Measurements from ENCODE around the gene CCDC9B.

The CCDC9B gene

GRCh38 chr15:40296561-40297230 is 44.0 kb downstream of the CCDC9B start:
- peaks cover 25% of the 10 kb centered on the region for H3K27me3 ChIP-seq (ENCODE audit: control insufficient read depth, insufficient read depth, low read length)
- no peak overlapping the region for H3K4me3 ChIP-seq (ENCODE audit: low read depth, low read length)
- H3K36me3 ChIP-seq (ENCODE audit: control insufficient read depth, insufficient read depth, low read length): no peaks in the 10 kb centered on the region
- H3K9me3 ChIP-seq (ENCODE audit: control insufficient read depth, insufficient read depth, low read length): no peaks in the 10 kb centered on the region
- no peaks in the 10 kb centered on the region for H3K4me1 ChIP-seq (ENCODE audit: control insufficient read depth, insufficient read depth, low read length)
- no peak overlapping the region for H3K9ac ChIP-seq (ENCODE audit: low read depth, low read length)

- H3K36me3 ChIP-seq (ENCODE audit: control insufficient read depth, insufficient read depth, low read length): no peaks in the 10 kb centered on the region
- H3K9ac ChIP-seq (ENCODE audit: low read depth, low read length): no peak overlapping the region
- H3K4me3 ChIP-seq (ENCODE audit: low read depth, low read length): no peak overlapping the region
- H3K4me1 ChIP-seq (ENCODE audit: control insufficient read depth, insufficient read depth, low read length): no peaks in the 10 kb centered on the region
- H3K27me3 ChIP-seq (ENCODE audit: control insufficient read depth, insufficient read depth, low read length): peaks cover 29% of the 10 kb centered on the region
- no peaks in the 10 kb centered on the region for H3K9me3 ChIP-seq (ENCODE audit: control insufficient read depth, insufficient read depth, low read length)
Observed at GRCh38 chr15:40295877-40296560, 44.7 kb downstream of the CCDC9B start.

GRCh38 chr15:40295297-40295696 is 45.4 kb downstream of the CCDC9B start:
- no peak overlapping the region for H3K9ac ChIP-seq (ENCODE audit: low read depth, low read length)
- no peak overlapping the region for H3K4me3 ChIP-seq (ENCODE audit: low read depth, low read length)
- H3K36me3 ChIP-seq (ENCODE audit: control insufficient read depth, insufficient read depth, low read length): no peaks in the 10 kb centered on the region
- no peaks in the 10 kb centered on the region for H3K9me3 ChIP-seq (ENCODE audit: control insufficient read depth, insufficient read depth, low read length)
- peaks cover 3% of the 10 kb centered on the region for H3K4me1 ChIP-seq (ENCODE audit: control insufficient read depth, insufficient read depth, low read length)
- H3K27me3 ChIP-seq (ENCODE audit: control insufficient read depth, insufficient read depth, low read length): peaks cover 33% of the 10 kb centered on the region

- peaks cover 44% of the 10 kb centered on the region for H3K27me3 ChIP-seq (ENCODE audit: control insufficient read depth, insufficient read depth, low read length)
Observed at GRCh38 chr15:40293905-40294895, 46.5 kb downstream of the CCDC9B start.

GRCh38 chr15:40293006-40293405 is 47.7 kb downstream of the CCDC9B start:
- H3K4me1 ChIP-seq (ENCODE audit: control insufficient read depth, insufficient read depth, low read length): peaks cover 4% of the 10 kb centered on the region
- no peak overlapping the region for H3K9ac ChIP-seq (ENCODE audit: low read depth, low read length)
- no peak overlapping the region for H3K4me3 ChIP-seq (ENCODE audit: low read depth, low read length)
- H3K36me3 ChIP-seq (ENCODE audit: control insufficient read depth, insufficient read depth, low read length): no peaks in the 10 kb centered on the region
- no peaks in the 10 kb centered on the region for H3K9me3 ChIP-seq (ENCODE audit: control insufficient read depth, insufficient read depth, low read length)
- H3K27me3 ChIP-seq (ENCODE audit: control insufficient read depth, insufficient read depth, low read length): peaks cover 50% of the 10 kb centered on the region

More at GRCh38 chr15:40293905-40294895, 46.5 kb downstream of the CCDC9B start:
- Histone ChIP-seq H3K4me1 (ENCODE audit: control insufficient read depth, insufficient read depth, low read length) (peaks cover 4% of the 10 kb centered on the region), H3K9me3 (ENCODE audit: control insufficient read depth, insufficient read depth, low read length) (no peaks in the 10 kb centered on the region), H3K9ac (ENCODE audit: low read depth, low read length) (no peak overlapping the region), H3K4me3 (ENCODE audit: low read depth, low read length) (no peak overlapping the region), H3K36me3 (ENCODE audit: control insufficient read depth, insufficient read depth, low read length) (no peaks in the 10 kb centered on the region)

GRCh38 chr15:40292246-40292645 is 48.5 kb downstream of the CCDC9B start:
- no peak overlapping the region for H3K9ac ChIP-seq (ENCODE audit: low read depth, low read length)
- H3K9me3 ChIP-seq (ENCODE audit: control insufficient read depth, insufficient read depth, low read length): no peaks in the 10 kb centered on the region
- H3K4me3 ChIP-seq (ENCODE audit: low read depth, low read length): no peak overlapping the region
- H3K27me3 ChIP-seq (ENCODE audit: control insufficient read depth, insufficient read depth, low read length): peaks cover 57% of the 10 kb centered on the region
- H3K36me3 ChIP-seq (ENCODE audit: control insufficient read depth, insufficient read depth, low read length): no peaks in the 10 kb centered on the region
- peaks cover 4% of the 10 kb centered on the region for H3K4me1 ChIP-seq (ENCODE audit: control insufficient read depth, insufficient read depth, low read length)

- Histone ChIP-seq H3K9me3 (ENCODE audit: control insufficient read depth, insufficient read depth, low read length) (no peaks in the 10 kb centered on the region), H3K4me1 (ENCODE audit: control insufficient read depth, insufficient read depth, low read length) (peaks cover 7% of the 10 kb centered on the region), H3K27me3 (ENCODE audit: control insufficient read depth, insufficient read depth, low read length) (peaks cover 62% of the 10 kb centered on the region), H3K4me3 (ENCODE audit: low read depth, low read length) (peak overlapping the region; percentile 49), H3K9ac (ENCODE audit: low read depth, low read length) (no peak overlapping the region), H3K36me3 (ENCODE audit: control insufficient read depth, insufficient read depth, low read length) (no peaks in the 10 kb centered on the region)
Observed at GRCh38 chr15:40290918-40291574, 49.7 kb downstream of the CCDC9B start.

- no peak overlapping the region for H3K9ac ChIP-seq (ENCODE audit: low read depth, low read length)
Observed at GRCh38 chr15:40290545-40290917, 50.2 kb downstream of the CCDC9B start.

GRCh38 chr15:40289140-40289775 is 51.5 kb downstream of the CCDC9B start:
- peaks cover 20% of the 10 kb centered on the region for H3K4me1 ChIP-seq (ENCODE audit: control insufficient read depth, insufficient read depth, low read length)
- no peak overlapping the region for H3K4me3 ChIP-seq (ENCODE audit: low read depth, low read length)

More at GRCh38 chr15:40290545-40290917, 50.2 kb downstream of the CCDC9B start:
- no peaks in the 10 kb centered on the region for H3K36me3 ChIP-seq (ENCODE audit: control insufficient read depth, insufficient read depth, low read length)
- peaks cover 12% of the 10 kb centered on the region for H3K4me1 ChIP-seq (ENCODE audit: control insufficient read depth, insufficient read depth, low read length)
- peaks cover 63% of the 10 kb centered on the region for H3K27me3 ChIP-seq (ENCODE audit: control insufficient read depth, insufficient read depth, low read length)
- H3K9me3 ChIP-seq (ENCODE audit: control insufficient read depth, insufficient read depth, low read length): no peaks in the 10 kb centered on the region
- no peak overlapping the region for H3K4me3 ChIP-seq (ENCODE audit: low read depth, low read length)

GRCh38 chr15:40287968-40288367 is 52.8 kb downstream of the CCDC9B start:
- Histone ChIP-seq H3K9me3 (ENCODE audit: control insufficient read depth, insufficient read depth, low read length) (no peaks in the 10 kb centered on the region), H3K4me3 (ENCODE audit: low read depth, low read length) (no peak overlapping the region), H3K4me1 (ENCODE audit: control insufficient read depth, insufficient read depth, low read length) (peaks cover 23% of the 10 kb centered on the region), H3K27me3 (ENCODE audit: control insufficient read depth, insufficient read depth, low read length) (peaks cover 73% of the 10 kb centered on the region), H3K36me3 (ENCODE audit: control insufficient read depth, insufficient read depth, low read length) (no peaks in the 10 kb centered on the region), H3K9ac (ENCODE audit: low read depth, low read length) (no peak overlapping the region)

More at GRCh38 chr15:40289140-40289775, 51.5 kb downstream of the CCDC9B start:
- H3K9ac ChIP-seq (ENCODE audit: low read depth, low read length): no peak overlapping the region
- H3K9me3 ChIP-seq (ENCODE audit: control insufficient read depth, insufficient read depth, low read length): no peaks in the 10 kb centered on the region
- H3K36me3 ChIP-seq (ENCODE audit: control insufficient read depth, insufficient read depth, low read length): no peaks in the 10 kb centered on the region
- H3K27me3 ChIP-seq (ENCODE audit: control insufficient read depth, insufficient read depth, low read length): peaks cover 69% of the 10 kb centered on the region

- Histone ChIP-seq H3K9ac (ENCODE audit: low read depth, low read length) (no peak overlapping the region), H3K36me3 (ENCODE audit: control insufficient read depth, insufficient read depth, low read length) (no peaks in the 10 kb centered on the region), H3K27me3 (ENCODE audit: control insufficient read depth, insufficient read depth, low read length) (peaks cover 73% of the 10 kb centered on the region)
Observed at GRCh38 chr15:40287505-40287904, 53.2 kb downstream of the CCDC9B start.

More at GRCh38 chr15:40287505-40287904, 53.2 kb downstream of the CCDC9B start:
- Histone ChIP-seq H3K4me3 (ENCODE audit: low read depth, low read length) (no peak overlapping the region), H3K9me3 (ENCODE audit: control insufficient read depth, insufficient read depth, low read length) (no peaks in the 10 kb centered on the region), H3K4me1 (ENCODE audit: control insufficient read depth, insufficient read depth, low read length) (peaks cover 23% of the 10 kb centered on the region)
